PC-3 (cell line): ENCODE results near the gene RTP5.

Experiments used
- EZH2phosphoT487 ChIP-seq: fragments of 300-600 bp; sonication (generic); IDR thresholded peaks from 2 replicates; pipeline ENCODE4 v1.6.1; 2018; ENCODE audit warnings: mild to moderate bottlenecking, antibody characterized with exemption, low read length, borderline replicate concordance
- TF ChIP-seq, protein P1 (sequence below): fragments of 300-600 bp; sonication (generic); conservative IDR thresholded peaks from 2 replicates; pipeline ENCODE4 v1.5.1; 2017; ENCODE audit warnings: antibody characterized with exemption, low read depth, mild to moderate bottlenecking, low read length

DNA sequence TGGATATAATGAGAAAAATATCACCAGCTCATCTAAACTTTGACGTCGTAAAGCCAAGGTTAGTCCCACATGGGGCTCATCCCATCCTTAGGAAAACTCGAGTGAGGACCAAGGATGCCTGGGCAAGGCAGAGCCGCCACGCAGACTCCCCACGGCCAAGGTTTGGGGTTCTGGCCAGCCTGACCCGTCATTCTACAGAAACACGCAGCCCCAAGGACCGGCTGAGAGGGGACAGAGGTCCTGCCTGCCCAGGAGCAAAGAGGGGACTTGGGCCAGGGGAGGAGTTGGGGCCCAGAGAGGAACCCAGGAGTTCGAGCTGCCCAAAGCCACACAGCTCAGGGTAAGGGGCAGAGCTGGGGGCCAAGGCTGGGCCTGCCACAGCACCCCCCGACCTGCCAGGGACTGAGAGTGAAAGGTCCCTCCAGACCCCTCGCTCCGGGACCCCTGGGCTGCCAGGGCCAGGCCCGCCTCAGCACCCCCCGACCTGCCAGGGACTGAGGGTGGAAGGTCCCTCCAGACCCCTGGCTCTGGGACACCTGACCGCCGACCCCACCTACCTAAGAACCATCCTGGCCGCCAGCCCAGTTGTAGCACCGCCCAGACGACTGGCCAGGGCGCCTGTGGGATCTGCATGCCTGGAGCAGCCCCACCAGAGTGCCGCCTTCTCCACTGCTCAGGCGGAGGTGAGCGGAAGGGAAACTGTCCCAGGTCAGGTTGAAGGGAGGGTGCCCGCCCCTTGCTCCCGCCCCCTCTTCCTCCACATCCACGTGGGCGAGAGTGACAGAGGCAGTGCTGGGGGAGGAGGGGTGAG is 11.1 kb upstream of the RTP5 start, which contains the start of gene PDCD1:
- TF ChIP-seq EZH2phosphoT487, result no peak
- TF ChIP-seq, protein P1, sequence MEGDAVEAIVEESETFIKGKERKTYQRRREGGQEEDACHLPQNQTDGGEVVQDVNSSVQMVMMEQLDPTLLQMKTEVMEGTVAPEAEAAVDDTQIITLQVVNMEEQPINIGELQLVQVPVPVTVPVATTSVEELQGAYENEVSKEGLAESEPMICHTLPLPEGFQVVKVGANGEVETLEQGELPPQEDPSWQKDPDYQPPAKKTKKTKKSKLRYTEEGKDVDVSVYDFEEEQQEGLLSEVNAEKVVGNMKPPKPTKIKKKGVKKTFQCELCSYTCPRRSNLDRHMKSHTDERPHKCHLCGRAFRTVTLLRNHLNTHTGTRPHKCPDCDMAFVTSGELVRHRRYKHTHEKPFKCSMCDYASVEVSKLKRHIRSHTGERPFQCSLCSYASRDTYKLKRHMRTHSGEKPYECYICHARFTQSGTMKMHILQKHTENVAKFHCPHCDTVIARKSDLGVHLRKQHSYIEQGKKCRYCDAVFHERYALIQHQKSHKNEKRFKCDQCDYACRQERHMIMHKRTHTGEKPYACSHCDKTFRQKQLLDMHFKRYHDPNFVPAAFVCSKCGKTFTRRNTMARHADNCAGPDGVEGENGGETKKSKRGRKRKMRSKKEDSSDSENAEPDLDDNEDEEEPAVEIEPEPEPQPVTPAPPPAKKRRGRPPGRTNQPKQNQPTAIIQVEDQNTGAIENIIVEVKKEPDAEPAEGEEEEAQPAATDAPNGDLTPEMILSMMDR, result no peak
